CD14-positive monocyte (primary cell): Measurements from ENCODE around the gene PDE6B. TPM values are rescaled to one million over a fixed set of nuclear protein-coding genes. Genes with fewer than 3 reads are reported as not detected.
"Not testable (repeated sequence)": the region's sequence is repeated elsewhere in the genome, so short reads cannot be mapped to it uniquely, and the experiment has no call there.

Experiments used
- DNase-seq, 3 donors: peaks; one replicate each; pipeline ENCODE4 v3.0.0-alpha.2; 2011 to 2022
- H2AFZ ChIP-seq: 2 replicates; pipeline ENCODE4 v1.6.0; 2012; ENCODE audit warnings: mild to moderate bottlenecking, low read depth, low read length, inconsistent platforms; ENCODE audit not compliant: insufficient read depth, poor library complexity, severe bottlenecking
- H3K27ac ChIP-seq, 2 donors: 1 replicate in 1 of 2; 2 replicates in 1 of 2; pipeline ENCODE4 v1.5.1; 2012 to 2013; ENCODE audit warnings: low read length in 2 of 2, control low read depth in 1 of 2, inconsistent platforms in 1 of 2, low read depth in 1 of 2, mild to moderate bottlenecking in 1 of 2
- H3K27me3 ChIP-seq, 2 donors: one replicate each; pipeline versions ENCODE4 v1.6.0 to v1.6.1; 2011 to 2013; ENCODE audit warnings: low read length in 2 of 2; ENCODE audit not compliant: control insufficient read depth in 2 of 2, insufficient read depth in 2 of 2
- H3K36me3 ChIP-seq, 2 donors: replicated peaks in 1 of 2; 1 replicate in 1 of 2; 2 replicates in 1 of 2; pipeline versions ENCODE4 v1.5.1 to v1.6.1; 2012 to 2013; ENCODE audit warnings: low read length in 2 of 2, control low read depth in 1 of 2, inconsistent platforms in 1 of 2, mild to moderate bottlenecking in 1 of 2; ENCODE audit not compliant: insufficient read depth in 2 of 2, control insufficient read depth in 1 of 2
- H3K4me1 ChIP-seq, 2 donors: 1 replicate in 1 of 2; 2 replicates in 1 of 2; pipeline versions ENCODE4 v1.5.1 to v1.6.1; 2012 to 2013; ENCODE audit warnings: low read length in 2 of 2, control low read depth in 1 of 2, inconsistent platforms in 1 of 2, mild to moderate bottlenecking in 1 of 2, moderate library complexity in 1 of 2; ENCODE audit not compliant: insufficient read depth in 2 of 2, control insufficient read depth in 1 of 2
- H3K4me2 ChIP-seq: replicated peaks from 2 replicates; pipeline ENCODE3; 2012; ENCODE audit warnings: low read length, moderate library complexity, mild to moderate bottlenecking; ENCODE audit not compliant: poor library complexity, severe bottlenecking; ENCODE audit errors: extremely low read depth
- H3K4me3 ChIP-seq, 3 experiments: fragments of 200-600 bp in 1 of 3; sonication (generic) in 1 of 3; replicated peaks in 1 of 3; 1 replicate in 2 of 3; 2 replicates in 1 of 3; pipeline ENCODE4 v1.5.1; 2011 to 2013; ENCODE audit warnings: low read length in 3 of 3, mild to moderate bottlenecking in 3 of 3, control low read depth in 2 of 3, low read depth in 2 of 3, inconsistent platforms in 1 of 3, moderate library complexity in 1 of 3
- H3K79me2 ChIP-seq: 2 replicates; pipeline ENCODE4 v1.6.0; 2012; ENCODE audit warnings: mild to moderate bottlenecking, control low read depth, inconsistent platforms, low read length, moderate library complexity; ENCODE audit not compliant: insufficient read depth
- H3K9ac ChIP-seq: 2 replicates; pipeline ENCODE4 v1.6.0; 2017; ENCODE audit warnings: low read length, mild to moderate bottlenecking; ENCODE audit not compliant: insufficient read depth, poor library complexity, severe bottlenecking
- H3K9me3 ChIP-seq, 2 donors: replicated peaks in 1 of 2; 1 replicate in 1 of 2; 2 replicates in 1 of 2; pipeline versions ENCODE4 v1.5.1 to v1.6.1; 2012 to 2013; ENCODE audit warnings: low read length in 2 of 2, control low read depth in 1 of 2; ENCODE audit not compliant: control insufficient read depth in 1 of 2, insufficient read depth in 1 of 2
- H4K20me1 ChIP-seq: 2 replicates; pipeline ENCODE4 v1.6.0; 2012; ENCODE audit warnings: mild to moderate bottlenecking, low read length, control low read depth, moderate library complexity; ENCODE audit not compliant: insufficient read depth
- H3K27ac Mint-ChIP-seq, 7 donors: one replicate each; pipeline ENCODE4 v1.8.0; 2020; ENCODE audit warnings: mild to moderate bottlenecking in 7 of 7, mixed read lengths in 7 of 7, moderate library complexity in 6 of 7, inconsistent platforms in 2 of 7
- H3K27me3 Mint-ChIP-seq, 3 donors: one replicate each; pipeline ENCODE4 v1.8.0; 2021 to 2022; ENCODE audit warnings: low read depth in 3 of 3, mild to moderate bottlenecking in 3 of 3, mixed read lengths in 3 of 3, moderate library complexity in 3 of 3, inconsistent platforms in 1 of 3
- H3K36me3 Mint-ChIP-seq, 2 donors: one replicate each; pipeline ENCODE4 v1.8.0; 2020; ENCODE audit warnings: mixed read lengths in 2 of 2, inconsistent platforms in 1 of 2, mild to moderate bottlenecking in 1 of 2
- H3K4me1 Mint-ChIP-seq: one replicate; pipeline ENCODE4 v1.8.0; 2020; ENCODE audit warnings: mild to moderate bottlenecking, mixed read lengths
- H3K4me3 Mint-ChIP-seq, 2 donors: one replicate each; pipeline ENCODE4 v1.8.0; 2020; ENCODE audit warnings: mild to moderate bottlenecking in 2 of 2, mixed read lengths in 2 of 2, moderate library complexity in 1 of 2
- H3K9me3 Mint-ChIP-seq, 7 donors: one replicate each; pipeline ENCODE4 v1.8.0; 2020 to 2022; ENCODE audit warnings: mixed read lengths in 7 of 7, mild to moderate bottlenecking in 6 of 7, moderate library complexity in 6 of 7, inconsistent platforms in 2 of 7
- WGBS: methylation state at CpG from one replicate; pipeline ENCODE4 v1.1.5; 2013; ENCODE audit warnings: missing lambda C conversion rate; ENCODE audit not compliant: insufficient coverage; 5-methylcytosine and 5-hydroxymethylcytosine counted together
- intact Hi-C, 2 donors: fragments of 100-400 bp; cut with micrococcal nuclease; formaldehyde crosslinking; loops; one replicate each; pipeline versions ENCODE4 v1.15.0 to v1.15.1; 2023
- polyA plus RNA-seq, 3 donors: library from polyadenylated mRNA; depleted of rRNA in 1 of 3; unstranded in 2 of 3; stranded (reverse) in 1 of 3; fragments of 300-500 nt in 2 of 3; fragments of >200 nt in 1 of 3; fragmentation: Illumina TruSeq in 2 of 3; gene quantifications; 1 replicate in 2 of 3; 2 replicates in 1 of 3; pipeline ENCODE4 v1.2.3, GENCODE V29; 2012 to 2021
- TF ChIP-seq, protein P1 (sequence below): fragments of 200-600 bp; IDR thresholded peaks from one replicate; pipeline ENCODE4 v1.8.0; 2022; ENCODE audit warnings: antibody characterized with exemption, mild to moderate bottlenecking

The PDE6B gene
- polyA plus RNA-seq, 3 donors, result 3.7 to 6.3 (median 4.6) TPM

DNA sequence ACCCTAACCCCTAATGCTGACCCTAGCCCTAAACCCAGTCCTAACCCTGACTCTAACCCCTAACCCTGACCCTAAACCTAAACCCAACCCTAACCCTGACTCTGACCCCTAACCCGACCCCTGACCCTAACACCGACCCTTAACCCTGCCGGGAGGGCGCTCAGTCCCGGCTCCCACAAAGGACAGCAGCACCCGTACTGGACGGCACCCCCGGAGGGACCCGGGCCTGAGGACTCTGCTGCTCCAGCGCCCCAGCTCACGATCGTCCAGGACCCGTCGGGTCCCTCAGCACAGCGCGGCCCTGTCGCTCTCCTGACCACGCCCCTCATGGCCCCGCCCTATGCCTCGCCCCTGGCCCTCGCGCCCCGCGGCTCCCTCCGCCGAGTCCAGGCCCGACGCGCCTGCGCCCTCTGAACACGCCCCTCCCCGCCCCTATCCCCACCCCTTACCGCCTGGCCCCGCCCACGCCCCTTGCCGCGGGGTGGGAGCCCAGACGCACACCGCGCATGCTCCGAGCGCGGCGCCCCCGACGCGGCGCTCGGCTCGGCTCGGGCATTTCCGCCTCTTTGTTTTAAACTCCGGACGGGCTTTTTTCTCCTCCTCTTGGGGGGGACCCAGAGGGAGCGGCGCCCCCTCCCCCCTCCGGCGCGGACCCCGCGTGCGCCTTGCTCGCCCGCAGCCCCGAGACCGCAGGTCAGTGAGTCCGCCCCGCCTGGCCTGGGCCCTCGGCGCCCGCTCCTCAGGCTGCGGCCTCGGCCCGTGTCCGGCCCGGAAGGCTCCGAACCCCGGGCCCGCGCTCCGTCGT is 80.1 kb downstream of the PDE6B start, which contains the start of gene PCGF3:
PCGF3 (plus strand) TSS at position 555 of the 805 bp plus-strand sequence. CDS start 27,849 bp downstream, outside the sequence.
- Histone ChIP-seq H3K4me2 (peak within 1 kb of the TSS; percentile 76), H3K9me3 (no peaks in the 10 kb centered on the region), H2AFZ (peak within 1 kb of the TSS; percentile 80), H3K79me2 (peaks cover 49% of the 10 kb centered on the region), H3K9ac (peak within 1 kb of the TSS; percentile 100), H3K4me3 (peak within 1 kb of the TSS; percentile 60 to 94 (median 86)), H3K27ac (peak within 1 kb of the TSS; percentile 40 to 96), H3K4me1 (peaks cover 41 to 58% of the 10 kb centered on the region in 2 donors), H4K20me1 (peaks cover 33% of the 10 kb centered on the region), H3K36me3 (peaks cover 0 to 9% of the 10 kb centered on the region in 2 donors), H3K27me3 (no peaks in the 10 kb centered on the region)
- 3% methylated on average over 76 of the region's 82 CpGs for WGBS
- H3K27me3 Mint-ChIP-seq, result peaks cover 2 to 4% (median 3%) of the 10 kb centered on the region in 3 donors
- H3K4me3 Mint-ChIP-seq, result peak within 1 kb of the TSS; percentile 78 to 88
- H3K36me3 Mint-ChIP-seq, result peaks cover 4 to 5% of the 10 kb centered on the region in 2 donors
- intact Hi-C loops, result loop anchor here (2.0 to 5.0 kb wide), 3 partner anchors 17 to 77 kb away; partner anchors contain the start of genes ATP5ME (in 1 of the 2), MYL5 (in 1 of the 2) and SLC49A3 (in 1 of the 2)
- TF ChIP-seq, protein P1, sequence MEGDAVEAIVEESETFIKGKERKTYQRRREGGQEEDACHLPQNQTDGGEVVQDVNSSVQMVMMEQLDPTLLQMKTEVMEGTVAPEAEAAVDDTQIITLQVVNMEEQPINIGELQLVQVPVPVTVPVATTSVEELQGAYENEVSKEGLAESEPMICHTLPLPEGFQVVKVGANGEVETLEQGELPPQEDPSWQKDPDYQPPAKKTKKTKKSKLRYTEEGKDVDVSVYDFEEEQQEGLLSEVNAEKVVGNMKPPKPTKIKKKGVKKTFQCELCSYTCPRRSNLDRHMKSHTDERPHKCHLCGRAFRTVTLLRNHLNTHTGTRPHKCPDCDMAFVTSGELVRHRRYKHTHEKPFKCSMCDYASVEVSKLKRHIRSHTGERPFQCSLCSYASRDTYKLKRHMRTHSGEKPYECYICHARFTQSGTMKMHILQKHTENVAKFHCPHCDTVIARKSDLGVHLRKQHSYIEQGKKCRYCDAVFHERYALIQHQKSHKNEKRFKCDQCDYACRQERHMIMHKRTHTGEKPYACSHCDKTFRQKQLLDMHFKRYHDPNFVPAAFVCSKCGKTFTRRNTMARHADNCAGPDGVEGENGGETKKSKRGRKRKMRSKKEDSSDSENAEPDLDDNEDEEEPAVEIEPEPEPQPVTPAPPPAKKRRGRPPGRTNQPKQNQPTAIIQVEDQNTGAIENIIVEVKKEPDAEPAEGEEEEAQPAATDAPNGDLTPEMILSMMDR, result no peak
- H3K27ac Mint-ChIP-seq, result peak within 1 kb of the TSS; percentile 69 to 97 (median 92)
- peak; percentile 92 to 96 (median 93) for DNase-seq
- H3K9me3 Mint-ChIP-seq, result no peaks in the 10 kb centered on the region
- H3K4me1 Mint-ChIP-seq, result peaks cover 34% of the 10 kb centered on the region

GRCh38 chr4:706083-706633 is 80.8 kb downstream of the PDE6B start:
- Histone ChIP-seq H3K4me2 (peak overlapping the region; percentile 76), H3K4me3 (peak overlapping the region; percentile 60 to 94 (median 86)), H3K9ac (peak overlapping the region; percentile 100), H3K36me3 (peaks cover 0 to 16% of the 10 kb centered on the region in 2 donors), H4K20me1 (peaks cover 40% of the 10 kb centered on the region), H3K4me1 (peaks cover 39 to 53% of the 10 kb centered on the region in 2 donors), H3K79me2 (peaks cover 56% of the 10 kb centered on the region), H3K27ac (peak overlapping the region; percentile 40 to 96), H2AFZ (peak overlapping the region; percentile 80)
- H3K36me3 Mint-ChIP-seq, result peaks cover 8 to 12% of the 10 kb centered on the region in 2 donors
- peaks cover 32% of the 10 kb centered on the region for H3K4me1 Mint-ChIP-seq
- H3K27me3 ChIP-seq, H3K9me3 ChIP-seq, DNase-seq, H3K9me3 Mint-ChIP-seq, H3K27me3 Mint-ChIP-seq: not testable (repeated sequence)
- H3K27ac Mint-ChIP-seq, result peak overlapping the region in 2 of 7 donors; percentile 13 to 40
- 10% methylated on average over 21 of the region's 21 CpGs for WGBS
- intact Hi-C loops, result loop anchor here (5.0 kb wide), 2 partner anchors 34 to 76 kb away; partner anchors contain the start of genes ATP5ME (in 1 of the 2) and MYL5 (in 1 of the 2)
- peak overlapping the region; percentile 55 to 78 for H3K4me3 Mint-ChIP-seq
